T-cell (primary cell): ENCODE measurements around the gene TIMP1. TPM values are rescaled to one million over a fixed set of nuclear protein-coding genes. Genes with fewer than 3 reads are reported as not detected.

Source experiments
- ATAC-seq, 4 experiments: fragments of 200-7000 bp in 3 of 4; fragments of 150-1000 bp in 1 of 4; cut with Tn5 transposase; replicated peaks in 1 of 4; 1 replicate in 3 of 4; 2 replicates in 1 of 4; pipeline ENCODE4 v1.10.0; 2021; ENCODE audit warnings: moderate library complexity in 3 of 4, mild to moderate bottlenecking in 2 of 4, moderate number of reproducible peaks in 1 of 4
- CTCF ChIA-PET, 2 donors: fragments of 300-600 bp; sonication (Branson Sonifier 250); formaldehyde crosslinking; loops; one replicate each; lab custom pipeline; 2022; ENCODE audit warnings: antibody characterized with exemption in 2 of 2; lab: Charles Lee
- POLR2A ChIA-PET, 2 donors: fragments of 300-600 bp; sonication (Branson Sonifier 250); formaldehyde crosslinking; loops; one replicate each; lab custom pipeline; 2022; ENCODE audit warnings: antibody characterized with exemption in 2 of 2; lab: Charles Lee
- DNase-seq, 35 experiments: peaks; one replicate each; pipeline versions ENCODE4 v3.0.0 to v3.0.0-alpha.2; 2013 to 2023
- H3K27ac ChIP-seq: one replicate; pipeline ENCODE4 v1.5.1; 2013; ENCODE audit warnings: low read length
- H3K27me3 ChIP-seq, 2 experiments: replicated peaks in 1 of 2; 1 replicate in 1 of 2; 2 replicates in 1 of 2; pipeline versions ENCODE4 v1.6.1 to v1.7.0; 2013; ENCODE audit warnings: low read length in 1 of 2, mixed read lengths in 1 of 2; ENCODE audit not compliant: control insufficient read depth in 2 of 2, insufficient read depth in 2 of 2; ENCODE audit errors: extremely low read depth in 1 of 2
- H3K36me3 ChIP-seq, 2 donors: 1 replicate in 1 of 2; 2 replicates in 1 of 2; pipeline versions ENCODE4 v1.6.1 to v1.7.0; 2013; ENCODE audit warnings: low read length in 1 of 2; ENCODE audit not compliant: control insufficient read depth in 2 of 2, insufficient read depth in 1 of 2; ENCODE audit errors: extremely low read depth in 1 of 2
- H3K4me1 ChIP-seq, 2 experiments: 1 replicate in 1 of 2; 2 replicates in 1 of 2; pipeline versions ENCODE4 v1.6.1 to v1.7.0; 2013; ENCODE audit warnings: low read length in 2 of 2, mixed read lengths in 1 of 2; ENCODE audit not compliant: insufficient read depth in 2 of 2, control insufficient read depth in 1 of 2; ENCODE audit errors: extremely low read depth in 1 of 2
- H3K4me3 ChIP-seq, 2 donors: 1 replicate in 1 of 2; 2 replicates in 1 of 2; pipeline versions ENCODE4 v1.5.1 to v1.7.0; 2013; ENCODE audit warnings: mild to moderate bottlenecking in 2 of 2, low read length in 1 of 2, moderate library complexity in 1 of 2; ENCODE audit not compliant: control insufficient read depth in 1 of 2; ENCODE audit errors: extremely low read depth in 1 of 2
- H3K9me3 ChIP-seq: 2 replicates; pipeline ENCODE4 v1.7.0; 2013
- H3K27ac Mint-ChIP-seq, 2 donors: one replicate each; pipeline ENCODE4 v1.8.0; 2020 to 2021; ENCODE audit warnings: mild to moderate bottlenecking in 2 of 2, mixed read lengths in 2 of 2
- H3K27me3 Mint-ChIP-seq, 2 donors: one replicate each; pipeline ENCODE4 v1.8.0; 2021 to 2022; ENCODE audit warnings: mixed read lengths in 2 of 2
- H3K36me3 Mint-ChIP-seq: one replicate; pipeline ENCODE4 v1.8.0; 2021; ENCODE audit warnings: mixed read lengths
- H3K4me1 Mint-ChIP-seq, 3 donors: one replicate each; pipeline ENCODE4 v1.8.0; 2020 to 2022; ENCODE audit warnings: mixed read lengths in 3 of 3, mild to moderate bottlenecking in 1 of 3
- H3K4me3 Mint-ChIP-seq, 3 donors: one replicate each; pipeline ENCODE4 v1.8.0; 2020 to 2022; ENCODE audit warnings: mild to moderate bottlenecking in 3 of 3, mixed read lengths in 3 of 3, moderate library complexity in 3 of 3
- H3K9me3 Mint-ChIP-seq, 3 donors: one replicate each; pipeline ENCODE4 v1.8.0; 2020 to 2022; ENCODE audit warnings: mixed read lengths in 3 of 3
- WGBS: methylation state at CpG from one replicate; pipeline ENCODE4 v1.1.5; 2013; ENCODE audit warnings: missing lambda C conversion rate; ENCODE audit not compliant: insufficient coverage; 5-methylcytosine and 5-hydroxymethylcytosine counted together
- total RNA-seq, 35 experiments: library from RNA in 6 of 35; stranded (reverse) in 6 of 35; fragments of 120-200 nt in 1 of 35; gene quantifications; one replicate each; pipeline versions ENCODE4 v1.2.1 to v1.2.4 and lab custom pipeline; 2013 to 2026

TIMP1 gene
- total RNA-seq, result 100 to 1,000 TPM in 1 of 5 donors, 10 to 100 TPM in 4; 28.7 to 120 (median 59.7) TPM
- 43.4 TPM for total RNA-seq (2013)
- total RNA-seq (lab: John Stamatoyannopoulos, UW), result 3.9 to 42.9 (median 20.5) reads per million in 29 experiments

DNA sequence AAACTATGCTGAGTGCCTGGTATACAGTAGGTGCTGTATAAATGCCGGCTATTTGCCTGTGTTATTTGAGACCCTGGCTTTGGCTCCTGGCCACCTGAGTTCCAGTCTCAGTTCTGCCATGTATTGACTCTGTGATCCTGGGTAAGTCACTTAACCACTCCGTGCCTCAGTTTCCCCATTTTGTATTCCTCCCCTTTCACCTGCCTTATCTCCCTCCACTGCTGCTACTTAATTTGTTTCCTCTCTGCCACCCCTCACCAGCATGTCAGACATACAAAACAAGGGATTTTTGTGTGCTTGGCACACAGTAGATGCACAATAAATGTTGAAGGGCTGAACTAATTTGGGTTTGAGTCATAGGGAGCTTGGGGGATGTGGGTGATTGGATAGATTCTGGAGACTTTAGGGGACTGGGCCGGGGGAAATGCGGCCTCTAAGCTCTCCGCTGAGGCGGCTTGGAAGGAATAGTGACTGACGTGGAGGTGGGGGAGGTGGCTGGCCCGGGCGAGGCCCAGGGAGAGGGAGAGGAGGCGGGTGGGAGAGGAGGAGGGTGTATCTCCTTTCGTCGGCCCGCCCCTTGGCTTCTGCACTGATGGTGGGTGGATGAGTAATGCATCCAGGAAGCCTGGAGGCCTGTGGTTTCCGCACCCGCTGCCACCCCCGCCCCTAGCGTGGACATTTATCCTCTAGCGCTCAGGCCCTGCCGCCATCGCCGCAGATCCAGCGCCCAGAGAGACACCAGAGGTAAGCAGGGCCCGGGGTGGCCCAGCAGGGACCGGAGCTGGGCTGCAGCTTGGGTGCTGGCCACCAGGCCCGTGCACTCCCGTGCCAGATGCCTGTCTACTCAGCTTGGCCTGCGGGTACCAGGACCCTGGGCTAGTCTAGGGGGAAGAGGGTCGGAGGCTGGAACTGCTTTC is at the start of gene TIMP1:
Gene TIMP1 (plus strand): TSS at position 706 of the 917 bp plus-strand sequence. CDS start 980 bp downstream, outside the sequence.
- ChIA-PET CTCF (interaction anchor here (0.6 to 0.7 kb wide), 3 partner anchors 36 to 1216 kb away, joined by 3 to 6 read pairs (median 4); no protein-coding TSS in a partner anchor), POLR2A (interaction anchor here in 1 of 2 donors (0.6 kb wide), 1 partner anchor 68 kb away, joined by 5 read pairs; no protein-coding TSS in a partner anchor)
- Mint-ChIP-seq H3K4me3 (peak within 1 kb of the TSS; percentile 70 to 80 (median 77)), H3K36me3 (peaks cover 16% of the 10 kb centered on the region), H3K9me3 (no peaks in the 10 kb centered on the region), H3K27me3 (peaks cover 0 to 4% of the 10 kb centered on the region in 2 donors), H3K4me1 (peaks cover 25 to 50% (median 28%) of the 10 kb centered on the region in 3 donors), H3K27ac (peak within 1 kb of the TSS; percentile 85 to 92)
- WGBS, result 8% methylated on average over 20 of the region's 28 CpGs
- peaks cover 5 to 38% of the 10 kb centered on the region in 2 experiments for H3K4me1 ChIP-seq
- DNase-seq, result peak; percentile 46 to 80 (median 63)
- no peaks in the 10 kb centered on the region for H3K27me3 ChIP-seq
- H3K4me3 ChIP-seq, result peak within 1 kb of the TSS; percentile 0 to 50
- peak within 1 kb of the TSS; percentile 66 for H3K27ac ChIP-seq
- H3K36me3 ChIP-seq, result peaks cover 0 to 2% of the 10 kb centered on the region in 2 donors
- H3K9me3 ChIP-seq, result no peaks in the 10 kb centered on the region
- peak; percentile 93 to 97 (median 96) for ATAC-seq

DNA sequence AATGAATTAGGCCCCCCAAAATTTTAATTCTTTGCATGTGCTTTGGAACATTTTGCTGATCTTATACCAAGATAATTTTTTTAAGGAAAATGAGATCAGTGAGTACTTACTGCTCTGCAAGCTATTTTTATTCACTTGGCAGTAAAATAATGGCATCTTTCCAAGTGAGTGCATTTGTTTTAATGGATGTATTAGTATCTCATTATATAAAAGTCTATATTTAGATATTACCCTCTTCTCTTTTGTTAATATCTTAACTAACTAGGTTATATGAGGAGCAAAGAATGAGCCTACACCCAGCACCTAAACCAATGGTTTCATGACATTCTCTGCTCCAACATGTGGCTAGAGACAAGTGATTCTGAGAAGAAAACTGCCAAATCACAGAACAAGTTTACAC is 42.4 kb upstream of the TIMP1 start:
- no peak for ATAC-seq
- ChIA-PET CTCF (no interaction called here), POLR2A (no interaction called here)
- no peaks in the 10 kb centered on the region for H3K4me1 ChIP-seq
- H3K4me3 ChIP-seq, result no peak overlapping the region
- DNase-seq, result no peak
- peaks cover 0 to 5% of the 10 kb centered on the region in 2 experiments for H3K27me3 ChIP-seq
- no peaks in the 10 kb centered on the region for H3K36me3 ChIP-seq
- peaks cover 0 to 4% of the 10 kb centered on the region in 2 donors for H3K27me3 Mint-ChIP-seq
- no peak overlapping the region for H3K27ac ChIP-seq
- no peaks in the 10 kb centered on the region for H3K9me3 Mint-ChIP-seq
- H3K4me1 Mint-ChIP-seq, result no peaks in the 10 kb centered on the region
- H3K9me3 ChIP-seq, result no peaks in the 10 kb centered on the region
- H3K27ac Mint-ChIP-seq, result no peak overlapping the region
- no peak overlapping the region for H3K4me3 Mint-ChIP-seq
- H3K36me3 Mint-ChIP-seq, result no peaks in the 10 kb centered on the region

GRCh38 chrX:47540754-47541538 is 41.3 kb upstream of the TIMP1 start:
- WGBS, result no CpG with 5 or more reads among the region's 15 CpGs
- Histone ChIP-seq H3K27me3 (peaks cover 0 to 5% of the 10 kb centered on the region in 2 experiments), H3K4me1 (no peaks in the 10 kb centered on the region), H3K4me3 (no peak overlapping the region), H3K9me3 (no peaks in the 10 kb centered on the region), H3K27ac (no peak overlapping the region), H3K36me3 (no peaks in the 10 kb centered on the region)
- POLR2A ChIA-PET, result no interaction called here
- H3K4me1 Mint-ChIP-seq, result no peaks in the 10 kb centered on the region
- peaks cover 0 to 4% of the 10 kb centered on the region in 2 donors for H3K27me3 Mint-ChIP-seq
- no peak overlapping the region for H3K4me3 Mint-ChIP-seq
- no peak overlapping the region for H3K27ac Mint-ChIP-seq
- H3K9me3 Mint-ChIP-seq, result no peaks in the 10 kb centered on the region
- no peaks in the 10 kb centered on the region for H3K36me3 Mint-ChIP-seq
- CTCF ChIA-PET, result no interaction called here
- DNase-seq (no peak), ATAC-seq (no peak)

DNA sequence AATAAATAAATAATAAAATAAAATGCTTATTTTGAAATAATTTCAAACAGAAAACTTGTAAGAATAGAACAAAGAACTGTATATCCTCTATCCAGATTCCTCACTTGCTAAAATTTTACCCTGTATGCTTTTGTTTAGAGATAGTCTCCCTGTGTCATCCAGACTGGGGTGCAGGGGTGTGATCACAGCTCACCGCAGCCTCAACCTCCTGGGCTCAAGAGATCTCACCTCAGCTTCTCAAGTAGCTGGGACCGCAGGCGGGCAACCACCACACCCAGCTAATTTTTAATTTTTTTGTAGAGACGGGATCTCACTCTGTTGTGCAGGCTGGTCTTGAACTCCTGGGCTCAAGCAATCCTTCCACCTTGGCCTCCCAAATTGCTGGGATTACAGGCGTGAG is 38.7 kb upstream of the TIMP1 start:
- POLR2A ChIA-PET, result no interaction called here
- no CpG with 5 or more reads among the region's 5 CpGs for WGBS
- no peak overlapping the region for H3K4me3 ChIP-seq
- DNase-seq (no peak), ATAC-seq (no peak)
- H3K27me3 Mint-ChIP-seq, result peaks cover 0 to 4% of the 10 kb centered on the region in 2 donors
- no peak overlapping the region for H3K4me3 Mint-ChIP-seq
- H3K36me3 Mint-ChIP-seq, result no peaks in the 10 kb centered on the region
- H3K36me3 ChIP-seq, result no peaks in the 10 kb centered on the region
- H3K27me3 ChIP-seq, result peaks cover 0 to 5% of the 10 kb centered on the region in 2 experiments
- H3K4me1 ChIP-seq, result no peaks in the 10 kb centered on the region
- H3K9me3 Mint-ChIP-seq, result no peaks in the 10 kb centered on the region
- H3K27ac Mint-ChIP-seq, result no peak overlapping the region
- H3K9me3 ChIP-seq, result no peaks in the 10 kb centered on the region
- CTCF ChIA-PET, result no interaction called here
- no peaks in the 10 kb centered on the region for H3K4me1 Mint-ChIP-seq
- no peak overlapping the region for H3K27ac ChIP-seq

GRCh38 chrX:47556045-47556623 is 26.1 kb upstream of the TIMP1 start:
- Mint-ChIP-seq H3K27me3 (peaks cover 0 to 4% of the 10 kb centered on the region in 2 donors), H3K36me3 (no peaks in the 10 kb centered on the region)
- peak overlapping the region; percentile 76 for H3K27ac ChIP-seq

More at GRCh38 chrX:47556045-47556623, 26.1 kb upstream of the TIMP1 start:
- peak overlapping the region; percentile 95 for H3K27ac Mint-ChIP-seq
- H3K9me3 ChIP-seq, result no peaks in the 10 kb centered on the region
- peaks cover 0 to 12% of the 10 kb centered on the region in 2 experiments for H3K4me1 ChIP-seq
- peak overlapping the region; percentile 81 to 87 (median 83) for H3K4me3 Mint-ChIP-seq
- no peaks in the 10 kb centered on the region for H3K36me3 ChIP-seq
- WGBS, result 14% methylated on average over 6 of the region's 20 CpGs
- H3K4me1 Mint-ChIP-seq, result peaks cover 23 to 30% (median 23%) of the 10 kb centered on the region in 3 donors
- peak overlapping the region; percentile 2 to 59 for H3K4me3 ChIP-seq
- H3K9me3 Mint-ChIP-seq, result no peaks in the 10 kb centered on the region
- peak; percentile 59 to 89 (median 82) for DNase-seq
- POLR2A ChIA-PET, result interaction anchor here in 1 of 2 donors (0.6 kb wide), 1 partner anchor 427 kb away, joined by 4 read pairs; no protein-coding TSS in a partner anchor
- H3K27me3 ChIP-seq, result no peaks in the 10 kb centered on the region
- CTCF ChIA-PET, result no interaction called here
- peak; percentile 83 to 86 (median 84) for ATAC-seq
